ENCODE measurements around the gene KCNQ1.

The KCNQ1 gene

DNA sequence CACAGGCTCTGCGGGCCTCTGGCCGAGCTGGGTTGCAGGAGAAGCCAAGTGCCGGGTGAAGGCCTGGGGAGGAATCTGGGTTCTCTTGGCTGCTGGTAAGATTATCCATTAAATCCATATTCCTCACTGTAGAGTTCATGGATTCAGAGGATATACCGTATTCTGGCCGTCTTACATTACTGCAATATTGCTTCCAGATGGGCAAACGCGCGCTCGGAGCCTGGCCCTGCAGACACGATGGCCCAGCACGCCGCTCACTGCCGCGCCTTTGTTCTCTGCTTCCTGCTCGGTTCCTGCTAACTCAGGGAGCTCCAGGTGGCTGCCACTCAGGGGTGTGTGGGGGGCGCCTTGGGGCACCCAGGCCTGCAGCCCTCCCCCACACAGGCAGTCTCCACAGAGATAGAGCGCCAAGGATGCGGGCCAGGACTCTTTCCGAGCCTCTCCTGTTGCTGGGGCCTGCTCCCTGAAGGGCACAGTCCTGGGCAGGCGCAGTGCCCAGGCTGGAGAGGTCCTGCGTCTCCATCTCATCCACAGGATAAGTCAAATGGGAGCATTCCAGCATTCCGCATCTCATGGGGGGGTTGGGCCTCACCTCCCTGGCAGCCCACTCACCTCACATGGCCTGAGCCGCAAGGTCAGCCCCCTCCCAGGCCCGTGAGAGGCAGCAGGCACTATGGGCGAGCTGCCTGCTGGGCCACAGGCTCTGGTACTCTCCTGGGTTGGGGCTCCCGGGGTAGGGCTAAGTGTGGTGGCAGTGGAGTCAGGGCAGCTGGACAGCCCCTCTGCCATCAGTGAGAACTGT is 269.1 kb downstream of the KCNQ1 start:
- Histone ChIP-seq H3K27me3 (ENCODE audit: control insufficient read depth, insufficient read depth, low read length) (peaks cover 76% of the 10 kb centered on the region), H3K9me3 (ENCODE audit: control insufficient read depth, insufficient read depth, low read depth, low read length) (peaks cover 8% of the 10 kb centered on the region; the same call in 1 of the 2 replicates), H3K9ac (ENCODE audit: low read length) (no peak overlapping the region), H3K4me3 (ENCODE audit: low read depth, low read length) (no peak overlapping the region), H3K4me1 (ENCODE audit: control insufficient read depth, insufficient read depth, low read length) (peaks cover 9% of the 10 kb centered on the region), H3K36me3 (ENCODE audit: control insufficient read depth, insufficient read depth, low read length) (no peaks in the 10 kb centered on the region), H3K27ac (ENCODE audit: low read depth, low read length) (no peak overlapping the region)

DNA sequence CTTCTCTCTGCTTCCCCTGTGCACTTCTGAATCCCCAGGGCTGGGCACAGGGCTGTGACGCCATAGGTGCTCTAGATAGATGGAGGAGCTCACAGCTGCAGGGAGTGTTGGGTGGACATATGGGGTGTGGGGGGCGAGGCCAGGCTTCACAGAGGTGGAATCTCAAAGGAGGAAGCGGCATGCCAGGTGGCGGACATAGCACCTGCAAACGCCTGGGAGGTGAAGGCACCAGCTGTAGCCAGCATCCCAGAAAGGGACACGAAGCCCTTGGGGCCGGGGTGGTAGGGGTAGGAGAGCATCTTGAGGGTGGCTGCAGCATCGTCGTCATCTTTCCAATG is 269.6 kb downstream of the KCNQ1 start:
- Histone ChIP-seq H3K36me3 (ENCODE audit: control insufficient read depth, insufficient read depth, low read length) (no peaks in the 10 kb centered on the region), H3K4me3 (ENCODE audit: low read depth, low read length) (no peak overlapping the region), H3K9me3 (ENCODE audit: control insufficient read depth, insufficient read depth, low read depth, low read length) (peaks cover 8% of the 10 kb centered on the region; the same call in 1 of the 2 replicates), H3K27me3 (ENCODE audit: control insufficient read depth, insufficient read depth, low read length) (peaks cover 80% of the 10 kb centered on the region), H3K27ac (ENCODE audit: low read depth, low read length) (no peak overlapping the region), H3K4me1 (ENCODE audit: control insufficient read depth, insufficient read depth, low read length) (peaks cover 15% of the 10 kb centered on the region), H3K9ac (ENCODE audit: low read length) (no peak overlapping the region)

GRCh38 chr11:2714871-2715270 is 270.1 kb downstream of the KCNQ1 start:
- Histone ChIP-seq H3K4me3 (ENCODE audit: low read depth, low read length) (no peak overlapping the region), H3K4me1 (ENCODE audit: control insufficient read depth, insufficient read depth, low read length) (peaks cover 19% of the 10 kb centered on the region), H3K27me3 (ENCODE audit: control insufficient read depth, insufficient read depth, low read length) (peaks cover 84% of the 10 kb centered on the region), H3K9me3 (ENCODE audit: control insufficient read depth, insufficient read depth, low read depth, low read length) (peaks cover 8% of the 10 kb centered on the region; the same call in 1 of the 2 replicates), H3K36me3 (ENCODE audit: control insufficient read depth, insufficient read depth, low read length) (no peaks in the 10 kb centered on the region), H3K27ac (ENCODE audit: low read depth, low read length) (no peak overlapping the region), H3K9ac (ENCODE audit: low read length) (no peak overlapping the region)

- no peak overlapping the region for H3K9ac ChIP-seq (ENCODE audit: low read length)
- no peaks in the 10 kb centered on the region for H3K9me3 ChIP-seq (ENCODE audit: control insufficient read depth, insufficient read depth, low read depth, low read length)
- peaks cover 29% of the 10 kb centered on the region for H3K4me1 ChIP-seq (ENCODE audit: control insufficient read depth, insufficient read depth, low read length)
- H3K27ac ChIP-seq (ENCODE audit: low read depth, low read length), result no peak overlapping the region
- H3K27me3 ChIP-seq (ENCODE audit: control insufficient read depth, insufficient read depth, low read length), result peaks cover 94% of the 10 kb centered on the region
- H3K4me3 ChIP-seq (ENCODE audit: low read depth, low read length), result no peak overlapping the region
- no peaks in the 10 kb centered on the region for H3K36me3 ChIP-seq (ENCODE audit: control insufficient read depth, insufficient read depth, low read length)
These were observed 271.0 kb downstream of the KCNQ1 start for GRCh38 chr11:2715716-2716350.

- H3K27me3 ChIP-seq (ENCODE audit: control insufficient read depth, insufficient read depth, low read length), result peaks cover 98% of the 10 kb centered on the region
These were observed 271.7 kb downstream of the KCNQ1 start for GRCh38 chr11:2716376-2717095.

GRCh38 chr11:2717561-2718325 is 272.9 kb downstream of the KCNQ1 start:
- H3K27me3 ChIP-seq (ENCODE audit: control insufficient read depth, insufficient read depth, low read length), result peaks cover 98% of the 10 kb centered on the region
- peaks cover 40% of the 10 kb centered on the region for H3K4me1 ChIP-seq (ENCODE audit: control insufficient read depth, insufficient read depth, low read length)
- no peak overlapping the region for H3K27ac ChIP-seq (ENCODE audit: low read depth, low read length)
- no peak overlapping the region for H3K9ac ChIP-seq (ENCODE audit: low read length)
- no peaks in the 10 kb centered on the region for H3K36me3 ChIP-seq (ENCODE audit: control insufficient read depth, insufficient read depth, low read length)
- no peak overlapping the region for H3K4me3 ChIP-seq (ENCODE audit: low read depth, low read length)
- H3K9me3 ChIP-seq (ENCODE audit: control insufficient read depth, insufficient read depth, low read depth, low read length), result no peaks in the 10 kb centered on the region

More at GRCh38 chr11:2716376-2717095, 271.7 kb downstream of the KCNQ1 start:
- no peak overlapping the region for H3K4me3 ChIP-seq (ENCODE audit: low read depth, low read length)
- H3K36me3 ChIP-seq (ENCODE audit: control insufficient read depth, insufficient read depth, low read length), result no peaks in the 10 kb centered on the region
- H3K9me3 ChIP-seq (ENCODE audit: control insufficient read depth, insufficient read depth, low read depth, low read length), result no peaks in the 10 kb centered on the region
- H3K27ac ChIP-seq (ENCODE audit: low read depth, low read length), result no peak overlapping the region
- peaks cover 36% of the 10 kb centered on the region for H3K4me1 ChIP-seq (ENCODE audit: control insufficient read depth, insufficient read depth, low read length)
- H3K9ac ChIP-seq (ENCODE audit: low read length), result no peak overlapping the region

DNA sequence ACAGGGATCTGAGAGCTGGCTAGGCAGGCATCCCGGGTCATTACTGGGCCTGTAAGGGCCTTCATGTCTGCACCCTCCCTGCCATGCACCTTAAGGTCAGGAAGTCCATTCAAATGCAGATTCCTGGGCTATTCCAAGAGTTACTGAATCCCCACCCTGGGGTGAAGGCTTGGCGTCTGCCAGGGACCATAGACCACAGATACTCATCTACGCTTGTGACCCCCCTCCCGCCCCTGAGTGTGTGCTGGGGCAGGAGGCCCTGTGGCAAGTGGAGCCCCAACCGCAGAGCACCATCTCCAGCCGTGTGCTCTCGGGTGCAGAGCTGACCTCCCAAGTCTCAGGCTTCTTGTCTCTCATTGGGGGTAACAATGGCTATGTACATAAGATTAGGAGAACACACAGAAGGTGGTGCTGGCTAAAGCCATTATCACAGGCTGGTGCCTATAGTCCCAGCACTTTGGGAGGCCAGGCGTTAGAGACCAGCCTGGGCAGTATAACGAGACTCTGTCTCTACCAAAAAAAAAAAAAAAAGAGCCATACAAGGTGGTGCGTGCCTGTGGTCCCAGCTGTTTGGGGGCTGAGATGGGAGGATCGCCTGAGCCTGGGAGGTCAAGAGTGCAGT is 274.1 kb downstream of the KCNQ1 start:
- no peaks in the 10 kb centered on the region for H3K36me3 ChIP-seq (ENCODE audit: control insufficient read depth, insufficient read depth, low read length)
- no peak overlapping the region for H3K4me3 ChIP-seq (ENCODE audit: low read depth, low read length)
- H3K27ac ChIP-seq (ENCODE audit: low read depth, low read length), result no peak overlapping the region
- no peaks in the 10 kb centered on the region for H3K9me3 ChIP-seq (ENCODE audit: control insufficient read depth, insufficient read depth, low read depth, low read length)
- no peak overlapping the region for H3K9ac ChIP-seq (ENCODE audit: low read length)
- peaks cover 99% of the 10 kb centered on the region for H3K27me3 ChIP-seq (ENCODE audit: control insufficient read depth, insufficient read depth, low read length)
- H3K4me1 ChIP-seq (ENCODE audit: control insufficient read depth, insufficient read depth, low read length), result peaks cover 40% of the 10 kb centered on the region

- Histone ChIP-seq H3K4me3 (ENCODE audit: low read depth, low read length) (no peak overlapping the region), H3K9ac (ENCODE audit: low read length) (no peak overlapping the region), H3K9me3 (ENCODE audit: control insufficient read depth, insufficient read depth, low read depth, low read length) (no peaks in the 10 kb centered on the region), H3K36me3 (ENCODE audit: control insufficient read depth, insufficient read depth, low read length) (no peaks in the 10 kb centered on the region), H3K27me3 (ENCODE audit: control insufficient read depth, insufficient read depth, low read length) (peaks cover 99% of the 10 kb centered on the region), H3K4me1 (ENCODE audit: control insufficient read depth, insufficient read depth, low read length) (peaks cover 40% of the 10 kb centered on the region), H3K27ac (ENCODE audit: low read depth, low read length) (no peak overlapping the region)
These were observed 275.2 kb downstream of the KCNQ1 start for GRCh38 chr11:2719831-2720590.

DNA sequence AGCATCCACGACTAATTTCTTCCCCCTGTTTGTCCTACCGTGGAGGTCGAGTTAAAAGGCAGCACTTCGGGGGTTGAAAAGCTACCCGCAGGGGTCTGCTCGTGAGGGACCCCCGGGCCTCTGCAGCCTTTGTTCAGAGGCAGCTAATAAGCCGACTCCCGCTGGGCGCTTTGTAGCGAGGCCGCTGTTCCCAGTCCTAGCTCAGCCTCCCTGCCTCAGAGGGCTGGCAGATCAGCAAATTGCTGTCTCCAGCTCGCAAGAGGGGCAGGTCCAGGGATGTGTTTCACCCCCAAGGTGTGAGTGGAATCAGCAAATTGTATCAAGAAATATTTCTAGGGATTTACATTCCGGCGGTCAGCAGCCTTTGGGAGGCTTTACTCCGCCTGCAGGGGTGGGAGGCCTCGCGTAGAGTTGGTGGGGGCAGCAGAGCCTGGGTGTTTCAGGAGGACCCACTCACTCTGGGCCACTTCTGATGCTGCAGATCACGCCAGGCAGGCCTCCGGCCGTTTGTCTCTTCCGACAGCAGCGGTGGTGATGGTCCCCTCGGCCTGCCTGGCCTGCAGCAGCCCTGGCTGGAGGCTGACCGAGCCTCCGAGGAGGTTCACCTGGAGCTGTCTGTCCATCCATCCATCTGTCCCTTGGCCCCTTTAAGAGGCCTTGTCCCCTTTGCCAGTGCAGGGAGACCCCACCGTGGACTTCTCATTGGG is 276.6 kb downstream of the KCNQ1 start:
- H3K27me3 ChIP-seq (ENCODE audit: control insufficient read depth, insufficient read depth, low read length), result peaks cover 95% of the 10 kb centered on the region
- H3K36me3 ChIP-seq (ENCODE audit: control insufficient read depth, insufficient read depth, low read length), result no peaks in the 10 kb centered on the region
- no peak overlapping the region for H3K4me3 ChIP-seq (ENCODE audit: low read depth, low read length)
- H3K9ac ChIP-seq (ENCODE audit: low read length), result no peak overlapping the region
- H3K9me3 ChIP-seq (ENCODE audit: control insufficient read depth, insufficient read depth, low read depth, low read length), result no peaks in the 10 kb centered on the region
- peaks cover 40% of the 10 kb centered on the region for H3K4me1 ChIP-seq (ENCODE audit: control insufficient read depth, insufficient read depth, low read length)
- H3K27ac ChIP-seq (ENCODE audit: low read depth, low read length), result no peak overlapping the region
